Endothelial cell of umbilical vein (primary cell): Measurements from ENCODE around the gene RHCE. TPM values are rescaled to one million over a fixed set of nuclear protein-coding genes. Genes with fewer than 3 reads are reported as not detected.

Experiments used
- BruUV-seq: library from RNA; stranded (reverse); fragments of 400-500 nt; replicated peaks from 2 replicates; lab custom pipeline; 2021; lab: Mats Ljungman, UMichigan
- CTCF ChIA-PET: fragments of 300-600, 350-600 bp; sonication (Branson Sonifier 250); formaldehyde crosslinking; loops from one replicate; lab custom pipeline; 2021; ENCODE audit warnings: antibody characterized with exemption, inconsistent platforms; lab: Charles Lee
- POLR2A ChIA-PET: fragments of 300-600, 350-600 bp; sonication (Branson Sonifier 250); formaldehyde crosslinking; loops from one replicate; lab custom pipeline; 2021; ENCODE audit warnings: antibody characterized with exemption, inconsistent platforms; lab: Charles Lee
- DNase-seq: peaks from one replicate; pipeline ENCODE4 v3.0.0-alpha.2; 2011; ENCODE audit warnings: low read depth, low spot score
- FAIRE-seq: peaks from 2 replicates; lab custom pipeline; 2011; peaks lifted over from hg19 to GRCh38; lab: Jason Lieb, UNC
- H2AFZ ChIP-seq: 2 replicates; pipeline ENCODE4 v1.6.0; 2012; ENCODE audit warnings: low read depth, low read length, control low read depth, inconsistent platforms
- H3K27ac ChIP-seq: 2 replicates; pipeline ENCODE4 v1.5.1; 2011; ENCODE audit warnings: low read depth, mild to moderate bottlenecking, control low read depth, low read length, moderate library complexity; ENCODE audit not compliant: insufficient read depth
- H3K27me3 ChIP-seq, 2 experiments: 2 replicates each; pipeline versions ENCODE4 v1.6.0 to v1.6.1; 2011; ENCODE audit warnings: low read length in 2 of 2, mixed read lengths in 1 of 2; ENCODE audit not compliant: control insufficient read depth in 2 of 2, insufficient read depth in 2 of 2
- H3K36me3 ChIP-seq, 2 experiments: 2 replicates in 1 of 2; 3 replicates in 1 of 2; pipeline ENCODE4 v1.5.1; 2011; ENCODE audit warnings: low read length in 2 of 2, mild to moderate bottlenecking in 1 of 2, moderate library complexity in 1 of 2; ENCODE audit not compliant: control insufficient read depth in 2 of 2, insufficient read depth in 2 of 2; ENCODE audit errors: extremely low read depth in 1 of 2
- H3K4me1 ChIP-seq: 3 replicates; pipeline ENCODE4 v1.5.1; 2011; ENCODE audit warnings: mild to moderate bottlenecking, low read length; ENCODE audit not compliant: control insufficient read depth, insufficient read depth; ENCODE audit errors: extremely low read depth
- H3K4me2 ChIP-seq: 2 replicates; pipeline ENCODE4 v1.6.1; 2011; ENCODE audit warnings: low read length, control low read depth, mixed read lengths; ENCODE audit not compliant: insufficient read depth
- H3K4me3 ChIP-seq, 3 experiments: fragments of 200-600 bp in 1 of 3; sonication (generic), shearing (Covaris generic) in 1 of 3; replicated peaks in 1 of 3; 2 replicates each; pipeline ENCODE4 v1.5.1; 2011 to 2016; ENCODE audit warnings: control low read depth in 3 of 3, low read length in 3 of 3, mild to moderate bottlenecking in 2 of 3, inconsistent platforms in 1 of 3, low read depth in 1 of 3, moderate library complexity in 1 of 3; ENCODE audit not compliant: insufficient read depth in 1 of 3
- H3K79me2 ChIP-seq: 2 replicates; pipeline ENCODE4 v1.6.0; 2012; ENCODE audit warnings: low read length, inconsistent platforms; ENCODE audit not compliant: control insufficient read depth, insufficient read depth
- H3K9ac ChIP-seq: replicated peaks from 2 replicates; pipeline ENCODE3; 2011; ENCODE audit warnings: low read length, control low read depth; ENCODE audit not compliant: insufficient read depth; ENCODE audit errors: extremely low read depth
- H3K9me1 ChIP-seq: replicated peaks from 3 replicates; pipeline ENCODE4 v1.6.0; 2011; ENCODE audit warnings: mild to moderate bottlenecking, low read length; ENCODE audit not compliant: control insufficient read depth, insufficient read depth; ENCODE audit errors: extremely low read depth
- H3K9me3 ChIP-seq: replicated peaks from 2 replicates; pipeline ENCODE4 v1.5.1; 2012; ENCODE audit warnings: low read length, inconsistent platforms; ENCODE audit not compliant: control insufficient read depth, insufficient read depth
- H4K20me1 ChIP-seq: replicated peaks from 2 replicates; pipeline ENCODE3; 2011; ENCODE audit warnings: mild to moderate bottlenecking, low read length; ENCODE audit not compliant: control insufficient read depth, insufficient read depth; ENCODE audit errors: extremely low read depth
- EZH2 ChIP-seq: IDR thresholded peaks from 2 replicates; pipeline ENCODE4 v1.6.1; 2012; ENCODE audit warnings: borderline replicate concordance, low read depth, mild to moderate bottlenecking, moderate library complexity, low read length, inconsistent platforms; ENCODE audit not compliant: severe bottlenecking
- FOS ChIP-seq: IDR thresholded peaks from 2 replicates; pipeline ENCODE4 v1.6.1; 2011; ENCODE audit warnings: mild to moderate bottlenecking, low read length, moderate library complexity, borderline replicate concordance; ENCODE audit not compliant: insufficient read depth
- GATA2 ChIP-seq: IDR thresholded peaks from 2 replicates; pipeline ENCODE4 v1.7.0; 2011; ENCODE audit warnings: low read depth, mild to moderate bottlenecking, moderate library complexity, mixed read lengths, low read length; ENCODE audit not compliant: insufficient read length, insufficient read depth
- MYC ChIP-seq: IDR thresholded peaks from one replicate; pipeline ENCODE4 v1.6.1; 2011; ENCODE audit warnings: mild to moderate bottlenecking, low read depth, low read length
- POLR2A ChIP-seq: IDR thresholded peaks from 2 replicates; pipeline ENCODE4 v1.6.1; 2012; ENCODE audit warnings: low read depth, mild to moderate bottlenecking, control low read depth, low read length
- dilution Hi-C: fragments of 300-500 bp; cut with MboI; formaldehyde crosslinking; loops from one replicate; pipeline ENCODE4 v1.15.0; 2019; ENCODE audit warnings: low sequenced_read_pairs; ENCODE audit not compliant: extremely low pct_ligation_motif_present
- intact Hi-C: fragments of 100-400 bp; cut with micrococcal nuclease; formaldehyde crosslinking; loops from one replicate; pipeline ENCODE4 v1.10.0; 2022
- polyA plus RNA-seq, 4 experiments: library from polyadenylated mRNA; depleted of rRNA in 3 of 4; stranded (reverse) in 3 of 4; unstranded in 1 of 4; fragments of >200 nt; gene quantifications; 2 replicates each; pipeline versions ENCODE4 v1.2.1 to v1.2.3, GENCODE V29; 2011 to 2012; ENCODE audit warnings: missing spikeins in 1 of 4
- total RNA-seq: library from RNA; stranded (reverse); gene quantifications from 2 replicates; pipeline ENCODE4 v1.2.3, GENCODE V29; 2021
- TF ChIP-seq, protein P1 (sequence below): IDR thresholded peaks from 2 replicates; pipeline ENCODE4 v1.6.1; 2011; ENCODE audit not compliant: insufficient read depth, insufficient read length

RHCE gene
- total and polyA plus RNA-seq, 2 donors (not counting 3 experiments of a cell fraction or from before 2014, with no cell fraction given), result 0.07 TPM; not detected in 1

- POLR2A ChIA-PET, result no interaction called here
- Histone ChIP-seq H3K27me3 (no peaks in the 10 kb centered on the region), H2AFZ (no peak overlapping the region), H3K9ac (no peak overlapping the region), H4K20me1 (peaks cover 2% of the 10 kb centered on the region), H3K36me3 (peaks cover 9 to 12% of the 10 kb centered on the region in 2 experiments), H3K27ac (no peak overlapping the region), H3K79me2 (no peaks in the 10 kb centered on the region), H3K9me3 (no peaks in the 10 kb centered on the region), H3K4me3 (no peak overlapping the region), H3K4me2 (no peak overlapping the region), H3K4me1 (peaks cover 15% of the 10 kb centered on the region), H3K9me1 (peaks cover 4% of the 10 kb centered on the region)
- no TSS peak for BruUV-seq
- no peak for TF ChIP-seq MYC
- intact Hi-C loops (no loop called here), dilution Hi-C loops (no loop called here)
- FAIRE-seq, result no peak
- CTCF ChIA-PET, result no interaction called here
- DNase-seq, result no peak
These were observed 63.8 kb downstream of the RHCE start for GRCh38 chr1:25356848-25357247.

GRCh38 chr1:25356441-25356840 is 64.2 kb downstream of the RHCE start:
- Histone ChIP-seq H3K79me2 (no peaks in the 10 kb centered on the region), H3K9ac (no peak overlapping the region), H3K4me2 (no peak overlapping the region), H3K27ac (no peak overlapping the region), H2AFZ (no peak overlapping the region), H3K4me1 (peaks cover 11% of the 10 kb centered on the region), H3K27me3 (no peaks in the 10 kb centered on the region), H4K20me1 (peaks cover 2% of the 10 kb centered on the region), H3K4me3 (no peak overlapping the region), H3K9me1 (peaks cover 4% of the 10 kb centered on the region), H3K9me3 (no peaks in the 10 kb centered on the region), H3K36me3 (peaks cover 9 to 10% of the 10 kb centered on the region in 2 experiments)
- dilution Hi-C loops, result no loop called here
- ChIA-PET POLR2A (no interaction called here), CTCF (no interaction called here)
- TF ChIP-seq FOS (no peak), POLR2A (no peak), EZH2 (no peak), GATA2 (no peak)
- TF ChIP-seq, protein P1, sequence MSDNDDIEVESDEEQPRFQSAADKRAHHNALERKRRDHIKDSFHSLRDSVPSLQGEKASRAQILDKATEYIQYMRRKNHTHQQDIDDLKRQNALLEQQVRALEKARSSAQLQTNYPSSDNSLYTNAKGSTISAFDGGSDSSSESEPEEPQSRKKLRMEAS, result no peak
- DNase-seq, result no peak
- intact Hi-C loops, result no loop called here
- FAIRE-seq, result no peak
- no TSS peak for BruUV-seq
